Stimulated activated memory B cell treated with anti-CD40 and anti-IgM and Interleukin-4, amounts not matched to agents 10 μg/mL and 1 μg/mL and 100 μg/mL, for 72 hours (primary cell): ENCODE measurements around the gene TNPO1.
A peak's percentile ranks its signal among the peaks of the same experiment; 100 is the strongest.

Experiments used
- ATAC-seq: fragments of 150-1000 bp; cut with Tn5 transposase; 2 replicates; pipeline ENCODE4 v1.10.0; 2021
- H3K27ac Mint-ChIP-seq: one replicate; pipeline ENCODE4 v1.8.0; 2022; ENCODE audit warnings: mild to moderate bottlenecking, mixed read lengths
- H3K27me3 Mint-ChIP-seq: one replicate; pipeline ENCODE4 v1.8.0; 2022; ENCODE audit warnings: mixed read lengths
- H3K36me3 Mint-ChIP-seq: one replicate; pipeline ENCODE4 v1.8.0; 2022; ENCODE audit warnings: mixed read lengths
- H3K4me1 Mint-ChIP-seq: one replicate; pipeline ENCODE4 v1.8.0; 2022; ENCODE audit warnings: mixed read lengths
- H3K4me3 Mint-ChIP-seq: one replicate; pipeline ENCODE4 v1.8.0; 2022; ENCODE audit warnings: mild to moderate bottlenecking, moderate library complexity, mixed read lengths
- H3K9me3 Mint-ChIP-seq: one replicate; pipeline ENCODE4 v1.8.0; 2022; ENCODE audit warnings: mixed read lengths

Gene TNPO1

GRCh38 chr5:72857396-72857795 lies 40.9 kb downstream of the TNPO1 start:
- Mint-ChIP-seq H3K27me3 (no peaks in the 10 kb centered on the region), H3K36me3 (peaks cover 42% of the 10 kb centered on the region), H3K9me3 (no peaks in the 10 kb centered on the region), H3K4me1 (peaks cover 12% of the 10 kb centered on the region), H3K27ac (no peak overlapping the region), H3K4me3 (no peak overlapping the region)
- no peak for ATAC-seq

GRCh38 chr5:72859127-72859526 lies 42.7 kb downstream of the TNPO1 start:
- H3K27ac Mint-ChIP-seq: no peak overlapping the region
- H3K36me3 Mint-ChIP-seq: peaks cover 42% of the 10 kb centered on the region
- no peaks in the 10 kb centered on the region for H3K4me1 Mint-ChIP-seq
- no peak for ATAC-seq
- H3K27me3 Mint-ChIP-seq: no peaks in the 10 kb centered on the region
- H3K9me3 Mint-ChIP-seq: no peaks in the 10 kb centered on the region
- H3K4me3 Mint-ChIP-seq: no peak overlapping the region

DNA sequence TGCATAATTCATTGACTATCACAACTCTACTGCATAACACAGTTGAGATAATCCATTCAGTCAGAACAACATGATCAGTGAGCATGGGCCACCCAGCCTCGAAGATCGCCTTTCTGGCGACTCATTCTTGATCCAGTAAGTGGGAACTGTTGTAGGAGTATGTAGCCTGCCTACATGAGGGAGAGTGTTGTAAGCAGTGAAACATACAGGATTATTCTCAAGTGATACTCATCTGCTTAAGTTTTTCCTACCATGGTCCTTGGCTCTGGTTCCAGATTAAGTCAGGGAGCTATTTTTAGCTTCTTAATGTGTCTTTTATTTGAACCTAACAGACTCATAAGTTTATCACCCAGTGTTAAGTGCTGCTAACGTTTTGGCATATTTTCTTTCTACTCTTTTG lies 44.0 kb downstream of the TNPO1 start:
- ATAC-seq: no peak
- Mint-ChIP-seq H3K27me3 (no peaks in the 10 kb centered on the region), H3K4me3 (no peak overlapping the region), H3K4me1 (no peaks in the 10 kb centered on the region), H3K36me3 (peaks cover 43% of the 10 kb centered on the region), H3K27ac (no peak overlapping the region), H3K9me3 (no peaks in the 10 kb centered on the region)

DNA sequence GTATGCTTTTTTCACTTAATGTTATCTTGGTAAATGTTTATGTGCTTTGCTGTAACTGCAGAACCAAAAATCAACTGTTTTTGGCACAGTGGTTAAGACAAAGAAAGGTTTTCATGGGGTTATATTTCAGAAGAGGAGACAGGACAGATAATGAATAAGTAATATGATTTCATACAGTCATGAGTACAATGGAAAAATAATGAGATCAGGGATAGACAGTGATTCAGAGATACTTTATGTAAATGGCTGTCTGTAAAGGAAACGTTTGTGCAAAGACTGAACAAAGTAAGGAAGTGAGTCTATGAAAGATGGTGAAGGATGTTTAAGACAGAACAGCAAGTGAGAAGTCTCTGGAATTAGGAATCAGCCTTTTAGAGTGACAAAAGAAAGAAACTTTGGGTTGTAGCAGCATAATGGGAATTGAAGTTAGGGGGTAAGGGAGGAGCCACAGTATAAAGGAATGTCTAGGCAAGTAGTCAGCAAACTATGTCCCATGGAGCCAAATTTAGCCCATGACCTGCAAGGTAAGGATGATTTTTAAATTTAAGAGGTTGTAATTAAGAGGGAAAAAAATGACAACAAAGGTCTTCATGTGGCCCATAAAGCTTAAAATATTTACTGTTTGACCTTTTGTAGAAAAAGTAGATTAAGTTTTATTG lies 55.0 kb downstream of the TNPO1 start:
- H3K36me3 Mint-ChIP-seq: peaks cover 28% of the 10 kb centered on the region
- no peak for ATAC-seq
- peak overlapping the region; percentile 1 for H3K27ac Mint-ChIP-seq
- H3K27me3 Mint-ChIP-seq: no peaks in the 10 kb centered on the region
- no peak overlapping the region for H3K4me3 Mint-ChIP-seq
- no peaks in the 10 kb centered on the region for H3K9me3 Mint-ChIP-seq
- H3K4me1 Mint-ChIP-seq: peaks cover 6% of the 10 kb centered on the region

- Mint-ChIP-seq H3K9me3 (no peaks in the 10 kb centered on the region), H3K4me1 (peaks cover 5% of the 10 kb centered on the region), H3K36me3 (peaks cover 39% of the 10 kb centered on the region), H3K27ac (no peak overlapping the region), H3K27me3 (no peaks in the 10 kb centered on the region), H3K4me3 (no peak overlapping the region)
- ATAC-seq: no peak
Measured at GRCh38 chr5:72878854-72879253, 62.4 kb downstream of the TNPO1 start.

- ATAC-seq: no peak
- Mint-ChIP-seq H3K27ac (no peak overlapping the region), H3K4me3 (no peak overlapping the region), H3K9me3 (no peaks in the 10 kb centered on the region), H3K36me3 (peaks cover 59% of the 10 kb centered on the region), H3K4me1 (peaks cover 5% of the 10 kb centered on the region), H3K27me3 (no peaks in the 10 kb centered on the region)
Measured at GRCh38 chr5:72882989-72883388, 66.5 kb downstream of the TNPO1 start.

DNA sequence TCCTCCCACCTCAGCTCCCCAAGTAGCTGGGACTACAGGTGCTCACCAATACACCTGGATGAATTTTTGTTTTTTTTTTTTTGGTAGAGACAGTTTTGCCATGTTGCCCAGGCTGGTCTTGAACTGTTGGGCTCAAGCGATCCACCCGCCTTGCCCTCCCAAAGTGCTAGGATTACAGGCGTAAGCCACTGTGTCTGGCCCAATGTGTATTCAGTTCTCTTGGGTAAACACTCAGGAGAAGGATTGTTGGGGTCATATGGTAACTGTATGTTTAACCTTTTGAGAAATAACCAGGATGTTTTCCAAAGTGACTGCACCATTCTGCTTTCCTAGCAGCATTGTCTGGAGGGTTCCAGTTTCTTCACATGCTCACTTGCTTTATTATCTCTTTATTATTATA lies 67.4 kb downstream of the TNPO1 start:
- Mint-ChIP-seq H3K36me3 (peaks cover 66% of the 10 kb centered on the region), H3K27ac (no peak overlapping the region), H3K27me3 (no peaks in the 10 kb centered on the region), H3K4me3 (no peak overlapping the region), H3K9me3 (no peaks in the 10 kb centered on the region), H3K4me1 (peaks cover 5% of the 10 kb centered on the region)
- ATAC-seq: no peak

GRCh38 chr5:72884892-72885291 lies 68.4 kb downstream of the TNPO1 start:
- H3K9me3 Mint-ChIP-seq: no peaks in the 10 kb centered on the region
- no peak overlapping the region for H3K4me3 Mint-ChIP-seq
- peaks cover 76% of the 10 kb centered on the region for H3K36me3 Mint-ChIP-seq
- ATAC-seq: no peak
- H3K27ac Mint-ChIP-seq: no peak overlapping the region
- no peaks in the 10 kb centered on the region for H3K27me3 Mint-ChIP-seq
- peaks cover 5% of the 10 kb centered on the region for H3K4me1 Mint-ChIP-seq

DNA sequence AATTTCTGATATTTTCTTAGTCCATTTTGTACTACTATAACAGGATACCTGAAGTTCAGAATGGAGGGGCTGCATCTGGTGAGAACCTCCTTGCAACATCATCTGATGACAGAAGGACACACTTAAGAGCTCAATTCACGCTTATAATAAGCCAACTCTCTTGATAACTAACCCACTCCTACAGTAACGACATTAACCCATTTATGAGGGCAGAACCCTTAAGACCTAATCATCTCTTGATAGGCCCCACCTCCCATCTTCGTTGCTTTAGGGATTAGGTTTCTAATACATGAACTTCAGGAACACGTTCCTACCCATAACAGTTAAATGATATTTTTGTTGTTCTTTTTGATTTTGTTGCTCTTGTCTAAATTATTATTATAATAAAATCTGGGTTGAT lies 69.4 kb downstream of the TNPO1 start:
- no peak overlapping the region for H3K4me3 Mint-ChIP-seq
- H3K36me3 Mint-ChIP-seq: peaks cover 77% of the 10 kb centered on the region
- H3K4me1 Mint-ChIP-seq: peaks cover 5% of the 10 kb centered on the region
- no peaks in the 10 kb centered on the region for H3K9me3 Mint-ChIP-seq
- no peaks in the 10 kb centered on the region for H3K27me3 Mint-ChIP-seq
- no peak overlapping the region for H3K27ac Mint-ChIP-seq
- no peak for ATAC-seq

GRCh38 chr5:72888595-72888994 lies 72.1 kb downstream of the TNPO1 start:
- peak; percentile 51 for ATAC-seq
- no peaks in the 10 kb centered on the region for H3K9me3 Mint-ChIP-seq
- H3K4me1 Mint-ChIP-seq: no peaks in the 10 kb centered on the region
- peaks cover 65% of the 10 kb centered on the region for H3K36me3 Mint-ChIP-seq
- H3K27ac Mint-ChIP-seq: no peak overlapping the region
- H3K4me3 Mint-ChIP-seq: no peak overlapping the region
- H3K27me3 Mint-ChIP-seq: no peaks in the 10 kb centered on the region

- Mint-ChIP-seq H3K9me3 (no peaks in the 10 kb centered on the region), H3K4me1 (no peaks in the 10 kb centered on the region), H3K27me3 (no peaks in the 10 kb centered on the region), H3K27ac (no peak overlapping the region), H3K4me3 (no peak overlapping the region), H3K36me3 (peaks cover 62% of the 10 kb centered on the region)
- ATAC-seq: no peak
Measured at GRCh38 chr5:72889324-72889723, 72.9 kb downstream of the TNPO1 start.

- H3K9me3 Mint-ChIP-seq: no peaks in the 10 kb centered on the region
- no peaks in the 10 kb centered on the region for H3K4me1 Mint-ChIP-seq
- ATAC-seq: no peak
- H3K4me3 Mint-ChIP-seq: no peak overlapping the region
- peaks cover 60% of the 10 kb centered on the region for H3K36me3 Mint-ChIP-seq
- no peaks in the 10 kb centered on the region for H3K27me3 Mint-ChIP-seq
- no peak overlapping the region for H3K27ac Mint-ChIP-seq
Measured at GRCh38 chr5:72892846-72893245, 76.4 kb downstream of the TNPO1 start.

DNA sequence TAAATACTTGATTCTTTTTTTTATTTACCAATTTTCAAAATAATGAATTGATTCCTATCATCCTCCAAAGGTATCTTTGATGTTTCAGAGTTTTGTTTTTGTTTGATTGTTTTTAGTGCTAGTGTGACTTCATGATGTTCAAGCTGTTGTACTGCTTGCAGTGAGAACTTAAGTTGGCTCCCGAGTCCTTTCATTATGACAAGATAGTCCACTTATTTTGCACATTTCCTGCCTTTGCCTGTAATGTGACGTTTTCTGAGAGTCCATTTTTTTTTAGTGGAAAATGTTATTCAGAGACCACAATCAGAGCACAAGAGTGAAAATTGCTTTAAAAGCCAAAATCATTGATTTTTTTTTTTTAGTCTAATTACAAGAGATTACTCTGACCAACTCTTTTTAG lies 79.3 kb downstream of the TNPO1 start:
- Mint-ChIP-seq H3K4me1 (no peaks in the 10 kb centered on the region), H3K27ac (no peak overlapping the region), H3K4me3 (no peak overlapping the region), H3K36me3 (peaks cover 46% of the 10 kb centered on the region), H3K9me3 (no peaks in the 10 kb centered on the region), H3K27me3 (no peaks in the 10 kb centered on the region)
- ATAC-seq: no peak

- H3K27me3 Mint-ChIP-seq: no peaks in the 10 kb centered on the region
- no peaks in the 10 kb centered on the region for H3K9me3 Mint-ChIP-seq
- no peak overlapping the region for H3K4me3 Mint-ChIP-seq
- H3K27ac Mint-ChIP-seq: no peak overlapping the region
- ATAC-seq: no peak
- no peaks in the 10 kb centered on the region for H3K4me1 Mint-ChIP-seq
- H3K36me3 Mint-ChIP-seq: peaks cover 63% of the 10 kb centered on the region
Measured at GRCh38 chr5:72906806-72907205, 90.3 kb downstream of the TNPO1 start.

- Mint-ChIP-seq H3K4me1 (no peaks in the 10 kb centered on the region), H3K36me3 (peaks cover 51% of the 10 kb centered on the region), H3K9me3 (no peaks in the 10 kb centered on the region), H3K27ac (no peak overlapping the region), H3K4me3 (no peak overlapping the region), H3K27me3 (no peaks in the 10 kb centered on the region)
- ATAC-seq: no peak
Measured at GRCh38 chr5:72908664-72909063, 92.2 kb downstream of the TNPO1 start.

DNA sequence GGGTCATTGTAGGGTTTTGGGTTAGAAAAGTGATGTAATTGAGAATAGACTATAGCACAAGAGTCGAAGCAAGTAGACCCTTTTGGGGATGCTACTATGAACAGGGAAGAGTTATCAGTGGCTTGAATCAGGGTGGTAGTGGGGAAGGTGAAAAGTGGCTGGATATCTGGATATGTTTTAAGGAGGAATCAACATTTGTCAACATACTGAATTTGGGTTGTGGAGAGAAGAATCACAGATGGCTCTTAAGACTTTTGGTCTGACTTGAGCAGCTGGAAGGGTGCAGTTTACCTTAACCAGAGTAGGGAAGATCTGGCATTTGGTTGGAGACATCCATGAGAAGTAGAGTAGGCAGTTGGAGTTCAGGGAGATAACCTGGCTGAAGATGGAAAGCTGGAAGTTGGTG lies 100.9 kb downstream of the TNPO1 start:
- Mint-ChIP-seq H3K27ac (no peak overlapping the region), H3K4me3 (no peak overlapping the region), H3K4me1 (no peaks in the 10 kb centered on the region), H3K9me3 (no peaks in the 10 kb centered on the region), H3K36me3 (no peaks in the 10 kb centered on the region), H3K27me3 (no peaks in the 10 kb centered on the region)
- no peak for ATAC-seq
